ENCODE measurements around the gene NME7. TPM values are rescaled to one million over a fixed set of nuclear protein-coding genes. Genes with fewer than 3 reads are reported as not detected.

NME7 gene
- total RNA-seq, 1 experiment from 2014 or later, result 30.3 TPM

DNA sequence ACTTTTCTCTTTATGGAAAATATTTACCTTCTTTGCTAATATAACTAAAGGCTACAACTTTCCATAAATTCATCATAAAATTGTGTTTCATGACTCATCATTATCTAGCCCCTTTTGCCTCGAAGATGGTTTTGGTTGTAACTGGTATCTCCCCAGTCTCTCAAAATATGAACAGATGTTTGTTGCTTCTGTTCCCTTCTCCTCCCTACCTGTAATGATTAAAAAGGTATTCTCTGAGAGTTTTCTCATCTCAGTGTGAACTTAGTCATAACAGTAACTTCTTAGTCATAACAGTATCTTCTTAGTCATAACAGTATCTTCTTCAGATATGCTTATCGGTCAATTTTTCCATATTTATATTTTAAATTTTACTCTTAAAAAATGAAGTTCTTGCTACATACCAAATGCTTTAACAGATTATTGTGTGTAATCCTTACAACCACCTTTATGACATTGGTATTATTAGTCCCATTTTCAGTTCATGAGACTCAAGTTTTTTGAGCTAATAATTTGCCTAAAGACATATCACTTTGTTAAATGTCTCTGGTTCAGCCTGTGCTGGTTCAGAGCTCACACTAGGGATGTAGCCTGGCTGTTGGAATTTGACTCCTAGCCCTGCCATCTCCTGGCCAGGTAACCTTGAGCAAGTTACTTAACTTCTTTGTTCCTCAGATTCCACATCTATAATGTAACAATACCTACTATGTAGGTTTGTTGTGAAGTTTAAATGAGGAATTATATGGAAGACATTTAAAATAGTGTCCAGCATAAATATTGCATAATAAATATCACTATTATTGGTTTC lies 228.5 kb downstream of the NME7 start:
- Histone ChIP-seq H3K9me3 (ENCODE audit: control insufficient read depth, insufficient read depth, low read depth, low read length) (no peaks in the 10 kb centered on the region), H3K36me3 (ENCODE audit: control insufficient read depth, insufficient read depth, low read length) (no peaks in the 10 kb centered on the region), H3K4me1 (ENCODE audit: control insufficient read depth, insufficient read depth, low read length) (no peaks in the 10 kb centered on the region), H3K27me3 (ENCODE audit: control insufficient read depth, insufficient read depth, low read length) (no peaks in the 10 kb centered on the region), H3K27ac (ENCODE audit: low read length) (no peak overlapping the region), H3K4me3 (ENCODE audit: low read depth in 2 of 2, low read length in 2 of 2) (no peak overlapping the region)
- no TSS peak for BruUV-seq (replicated peaks)
- ChIA-PET CTCF (interaction anchor here (0.5 kb wide), 1 partner anchor 500 kb away, joined by 5 read pairs; no protein-coding TSS in a partner anchor), POLR2A (no interaction called here)
- ATAC-seq (no peak), DNase-seq (ENCODE audit: low read depth, low spot score) (no peak)
- TF ChIP-seq TCF7L2 (IDR thresholded peaks at IDR 0.05; ENCODE audit: low read depth, low read length), result no peak
- TF ChIP-seq, protein P1, sequence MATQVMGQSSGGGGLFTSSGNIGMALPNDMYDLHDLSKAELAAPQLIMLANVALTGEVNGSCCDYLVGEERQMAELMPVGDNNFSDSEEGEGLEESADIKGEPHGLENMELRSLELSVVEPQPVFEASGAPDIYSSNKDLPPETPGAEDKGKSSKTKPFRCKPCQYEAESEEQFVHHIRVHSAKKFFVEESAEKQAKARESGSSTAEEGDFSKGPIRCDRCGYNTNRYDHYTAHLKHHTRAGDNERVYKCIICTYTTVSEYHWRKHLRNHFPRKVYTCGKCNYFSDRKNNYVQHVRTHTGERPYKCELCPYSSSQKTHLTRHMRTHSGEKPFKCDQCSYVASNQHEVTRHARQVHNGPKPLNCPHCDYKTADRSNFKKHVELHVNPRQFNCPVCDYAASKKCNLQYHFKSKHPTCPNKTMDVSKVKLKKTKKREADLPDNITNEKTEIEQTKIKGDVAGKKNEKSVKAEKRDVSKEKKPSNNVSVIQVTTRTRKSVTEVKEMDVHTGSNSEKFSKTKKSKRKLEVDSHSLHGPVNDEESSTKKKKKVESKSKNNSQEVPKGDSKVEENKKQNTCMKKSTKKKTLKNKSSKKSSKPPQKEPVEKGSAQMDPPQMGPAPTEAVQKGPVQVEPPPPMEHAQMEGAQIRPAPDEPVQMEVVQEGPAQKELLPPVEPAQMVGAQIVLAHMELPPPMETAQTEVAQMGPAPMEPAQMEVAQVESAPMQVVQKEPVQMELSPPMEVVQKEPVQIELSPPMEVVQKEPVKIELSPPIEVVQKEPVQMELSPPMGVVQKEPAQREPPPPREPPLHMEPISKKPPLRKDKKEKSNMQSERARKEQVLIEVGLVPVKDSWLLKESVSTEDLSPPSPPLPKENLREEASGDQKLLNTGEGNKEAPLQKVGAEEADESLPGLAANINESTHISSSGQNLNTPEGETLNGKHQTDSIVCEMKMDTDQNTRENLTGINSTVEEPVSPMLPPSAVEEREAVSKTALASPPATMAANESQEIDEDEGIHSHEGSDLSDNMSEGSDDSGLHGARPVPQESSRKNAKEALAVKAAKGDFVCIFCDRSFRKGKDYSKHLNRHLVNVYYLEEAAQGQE (IDR thresholded peaks at IDR 0.05; ENCODE audit: insufficient read depth in 1 of 2, low read depth in 2 of 2, low read length in 1 of 2), result no peak
- no peak for TF ChIP-seq POLR2AphosphoS5 (IDR thresholded peaks at IDR 0.05; ENCODE audit: low read depth, low read length)
- no peak for TF ChIP-seq SIN3A (IDR thresholded peaks at IDR 0.05; ENCODE audit: borderline replicate concordance, insufficient read depth, low read depth, low read length)
- TF ChIP-seq, protein P2, sequence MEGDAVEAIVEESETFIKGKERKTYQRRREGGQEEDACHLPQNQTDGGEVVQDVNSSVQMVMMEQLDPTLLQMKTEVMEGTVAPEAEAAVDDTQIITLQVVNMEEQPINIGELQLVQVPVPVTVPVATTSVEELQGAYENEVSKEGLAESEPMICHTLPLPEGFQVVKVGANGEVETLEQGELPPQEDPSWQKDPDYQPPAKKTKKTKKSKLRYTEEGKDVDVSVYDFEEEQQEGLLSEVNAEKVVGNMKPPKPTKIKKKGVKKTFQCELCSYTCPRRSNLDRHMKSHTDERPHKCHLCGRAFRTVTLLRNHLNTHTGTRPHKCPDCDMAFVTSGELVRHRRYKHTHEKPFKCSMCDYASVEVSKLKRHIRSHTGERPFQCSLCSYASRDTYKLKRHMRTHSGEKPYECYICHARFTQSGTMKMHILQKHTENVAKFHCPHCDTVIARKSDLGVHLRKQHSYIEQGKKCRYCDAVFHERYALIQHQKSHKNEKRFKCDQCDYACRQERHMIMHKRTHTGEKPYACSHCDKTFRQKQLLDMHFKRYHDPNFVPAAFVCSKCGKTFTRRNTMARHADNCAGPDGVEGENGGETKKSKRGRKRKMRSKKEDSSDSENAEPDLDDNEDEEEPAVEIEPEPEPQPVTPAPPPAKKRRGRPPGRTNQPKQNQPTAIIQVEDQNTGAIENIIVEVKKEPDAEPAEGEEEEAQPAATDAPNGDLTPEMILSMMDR (IDR thresholded peaks at IDR 0.05), result no peak
- intact Hi-C loops (cut with micrococcal nuclease; ENCODE audit: unreplicated experiment) (no loop called here), in situ Hi-C loops (cut with HindIII; ENCODE audit: low pct_unique_long_range_greater_than_20kb, low sequenced_read_pairs) (no loop called here)

DNA sequence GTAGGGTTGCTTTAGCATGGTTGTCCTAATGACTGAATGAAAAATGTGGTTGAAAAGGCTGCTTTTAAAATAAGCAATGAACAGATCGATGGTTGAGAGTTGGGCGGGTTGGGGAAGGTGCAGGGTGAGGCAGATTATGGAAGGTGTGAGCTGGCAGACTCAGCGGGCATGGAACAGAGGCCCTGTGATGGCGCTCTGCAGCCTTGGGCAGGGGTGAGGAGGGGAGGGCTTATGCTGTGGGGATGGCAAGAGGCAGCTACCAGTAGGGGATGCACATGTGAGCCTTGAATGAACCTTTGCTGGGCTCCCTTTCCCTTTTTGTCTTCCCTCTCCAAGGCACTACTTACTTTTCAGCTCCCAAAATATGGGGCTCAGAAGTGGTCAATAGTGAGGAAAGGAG lies 230.2 kb downstream of the NME7 start:
- H3K36me3 ChIP-seq (ENCODE audit: control insufficient read depth, insufficient read depth, low read length), result no peaks in the 10 kb centered on the region
- no peaks in the 10 kb centered on the region for H3K4me1 ChIP-seq (ENCODE audit: control insufficient read depth, insufficient read depth, low read length)
- TF ChIP-seq TCF7L2 (IDR thresholded peaks at IDR 0.05; ENCODE audit: low read depth, low read length) (no peak), SIN3A (IDR thresholded peaks at IDR 0.05; ENCODE audit: borderline replicate concordance, insufficient read depth, low read depth, low read length) (no peak), POLR2AphosphoS5 (IDR thresholded peaks at IDR 0.05; ENCODE audit: low read depth, low read length) (no peak)
- TF ChIP-seq, protein P1 (IDR thresholded peaks at IDR 0.05; ENCODE audit: insufficient read depth in 1 of 2, low read depth in 2 of 2, low read length in 1 of 2), result no peak
- TF ChIP-seq, protein P2 (IDR thresholded peaks at IDR 0.05), result no peak
- ATAC-seq (no peak), DNase-seq (ENCODE audit: low read depth, low spot score) (no peak)
- ChIA-PET CTCF (no interaction called here), POLR2A (no interaction called here)
- no peak overlapping the region for H3K27ac ChIP-seq (ENCODE audit: low read length)
- BruUV-seq (replicated peaks), result no TSS peak
- intact Hi-C loops (cut with micrococcal nuclease; ENCODE audit: unreplicated experiment) (no loop called here), in situ Hi-C loops (cut with HindIII; ENCODE audit: low pct_unique_long_range_greater_than_20kb, low sequenced_read_pairs) (no loop called here)
- no peaks in the 10 kb centered on the region for H3K9me3 ChIP-seq (ENCODE audit: control insufficient read depth, insufficient read depth, low read depth, low read length)
- no peaks in the 10 kb centered on the region for H3K27me3 ChIP-seq (ENCODE audit: control insufficient read depth, insufficient read depth, low read length)
- no peak overlapping the region for H3K4me3 ChIP-seq (ENCODE audit: low read depth in 2 of 2, low read length in 2 of 2)
